ENCODE measurements around the gene LBHD2. TPM values are rescaled to one million over a fixed set of nuclear protein-coding genes. Genes with fewer than 3 reads are reported as not detected.

LBHD2 gene
- polyA plus RNA-seq, 1 experiment = not detected

GRCh38 chr14:103100281-103101121 is 16.5 kb downstream of the LBHD2 start:
- no peak for DNase-seq (ENCODE audit: low read depth)
- Histone ChIP-seq H3K27me3 (ENCODE audit: control insufficient read depth, insufficient read depth, low read length) (peaks cover 27% of the 10 kb centered on the region), H3K36me3 (ENCODE audit: control insufficient read depth, insufficient read depth, low read length) (no peaks in the 10 kb centered on the region), H3K4me3 (ENCODE audit: low read depth, low read length) (no peak overlapping the region)
- CTCF ChIA-PET = interaction anchor here (0.6 to 9.9 kb wide), 6 partner anchors 22 to 188 kb away, joined by 3 to 315 read pairs (median 14); no protein-coding TSS in a partner anchor
- TF ChIP-seq CTCF (IDR thresholded peaks at IDR 0.05; ENCODE audit: insufficient read depth, low read depth, low read length) = no peak
- POLR2A ChIA-PET = no interaction called here

- no peak for DNase-seq (ENCODE audit: low read depth)
- H3K4me3 ChIP-seq (ENCODE audit: low read depth, low read length) = no peak overlapping the region
- H3K36me3 ChIP-seq (ENCODE audit: control insufficient read depth, insufficient read depth, low read length) = no peaks in the 10 kb centered on the region
- POLR2A ChIA-PET = no interaction called here
- peaks cover 27% of the 10 kb centered on the region for H3K27me3 ChIP-seq (ENCODE audit: control insufficient read depth, insufficient read depth, low read length)
- CTCF ChIA-PET = interaction anchor here (0.7 to 9.9 kb wide), 7 partner anchors 22 to 289 kb away, joined by 3 to 315 read pairs (median 22); no protein-coding TSS in a partner anchor
- no peak for TF ChIP-seq CTCF (IDR thresholded peaks at IDR 0.05; ENCODE audit: insufficient read depth, low read depth, low read length)
Measured at GRCh38 chr14:103101257-103101962, 17.4 kb downstream of the LBHD2 start.

GRCh38 chr14:103101963-103102688 is 18.1 kb downstream of the LBHD2 start:
- no peak overlapping the region for H3K4me3 ChIP-seq (ENCODE audit: low read depth, low read length)
- peaks cover 23% of the 10 kb centered on the region for H3K27me3 ChIP-seq (ENCODE audit: control insufficient read depth, insufficient read depth, low read length)
- DNase-seq (ENCODE audit: low read depth) = no peak
- no peak for TF ChIP-seq CTCF (IDR thresholded peaks at IDR 0.05; ENCODE audit: insufficient read depth, low read depth, low read length)
- no peaks in the 10 kb centered on the region for H3K36me3 ChIP-seq (ENCODE audit: control insufficient read depth, insufficient read depth, low read length)
- POLR2A ChIA-PET = no interaction called here
- CTCF ChIA-PET = interaction anchor here (1.4 to 9.9 kb wide), 6 partner anchors 22 to 187 kb away, joined by 4 to 315 read pairs (median 36); no protein-coding TSS in a partner anchor

- ChIA-PET POLR2A (no interaction called here), CTCF (interaction anchor here (1.4 to 9.9 kb wide), 9 partner anchors 7 to 186 kb away, joined by 4 to 315 read pairs (median 48); partner anchors contain the start of gene EXOC3L4)
- TF ChIP-seq CTCF (IDR thresholded peaks at IDR 0.05; ENCODE audit: insufficient read depth, low read depth, low read length) = no peak
Measured at GRCh38 chr14:103102689-103103260, 18.8 kb downstream of the LBHD2 start.

More at GRCh38 chr14:103102689-103103260, 18.8 kb downstream of the LBHD2 start:
- DNase-seq (ENCODE audit: low read depth) = no peak
- peaks cover 23% of the 10 kb centered on the region for H3K27me3 ChIP-seq (ENCODE audit: control insufficient read depth, insufficient read depth, low read length)
- H3K4me3 ChIP-seq (ENCODE audit: low read depth, low read length) = no peak overlapping the region
- no peaks in the 10 kb centered on the region for H3K36me3 ChIP-seq (ENCODE audit: control insufficient read depth, insufficient read depth, low read length)
